ENCODE measurements around the gene SCRG1. TPM values are rescaled to one million over a fixed set of nuclear protein-coding genes. Genes with fewer than 3 reads are reported as not detected.

SCRG1 gene
- total and polyA plus RNA-seq, 2 donors (not counting 1 experiment from before 2014, with no cell fraction given), result not detected

- H3K27me3 Mint-ChIP-seq, result no peaks in the 10 kb centered on the region
- H3K9me3 Mint-ChIP-seq (ENCODE audit: insufficient read depth), result no peaks in the 10 kb centered on the region
Measured at GRCh38 chr4:173391701-173392100, 7.2 kb downstream of the SCRG1 start.

GRCh38 chr4:173386751-173387150, 12.2 kb downstream of the SCRG1 start:
- no peaks in the 10 kb centered on the region for H3K36me3 ChIP-seq (replicated peaks in 1 of 2; ENCODE audit: control extremely low read depth in 1 of 2, control insufficient read depth in 1 of 2, extremely low read depth in 1 of 2, insufficient read depth in 2 of 2, low read length in 1 of 2)
- no peaks in the 10 kb centered on the region for H4K20me1 ChIP-seq (ENCODE audit: control insufficient read depth, insufficient read depth, low read length, poor library complexity, severe bottlenecking)
- Mint-ChIP-seq H3K27ac (no peak overlapping the region), H3K27me3 (no peaks in the 10 kb centered on the region), H3K4me1 (no peaks in the 10 kb centered on the region), H3K9me3 (ENCODE audit: insufficient read depth) (no peaks in the 10 kb centered on the region), H3K4me3 (no peak overlapping the region)
- no peak overlapping the region for H3K4me3 ChIP-seq (ENCODE audit: control extremely low read depth in 1 of 5, extremely low read depth in 1 of 5, insufficient read depth in 1 of 5, low read depth in 2 of 5, low read length in 4 of 5)
- ChIA-PET POLR2A (no interaction called here), CTCF (no interaction called here)
- TF ChIP-seq CTCF (IDR thresholded peaks at IDR 0.05), result no peak
- TF ChIP-seq EZH2 (IDR thresholded peaks at IDR 0.05; ENCODE audit: borderline replicate concordance, insufficient read depth, low read depth, low read length, poor library complexity, severe bottlenecking), result no peak
- ATAC-seq (ENCODE audit: low read depth), result no peak
- no peak overlapping the region for H2AFZ ChIP-seq (ENCODE audit: insufficient read depth, low read depth, low read length, poor library complexity, severe bottlenecking)
- H3K9ac ChIP-seq (ENCODE audit: low read length), result no peak overlapping the region
- no peaks in the 10 kb centered on the region for H3K9me3 ChIP-seq (ENCODE audit: control extremely low read depth in 1 of 3, control insufficient read depth in 2 of 3, insufficient read depth in 1 of 3, low read length in 2 of 3)
- no peak for DNase-seq
- H3K27ac ChIP-seq (ENCODE audit: low read length in 2 of 2), result no peak overlapping the region
- no peaks in the 10 kb centered on the region for H3K79me2 ChIP-seq (ENCODE audit: control insufficient read depth, insufficient read depth, low read length)
- no peaks in the 10 kb centered on the region for H3K4me1 ChIP-seq (ENCODE audit: control insufficient read depth in 2 of 2, insufficient read depth in 2 of 2, low read length in 2 of 2)
- H3K4me2 ChIP-seq (replicated peaks; ENCODE audit: low read depth, low read length, poor library complexity, severe bottlenecking), result no peak overlapping the region
- intact Hi-C loops (cut with micrococcal nuclease), result no loop called here
- no peaks in the 10 kb centered on the region for H3K27me3 ChIP-seq (replicated peaks in 1 of 4; ENCODE audit: control extremely low read depth in 1 of 4, control insufficient read depth in 3 of 4, insufficient read depth in 4 of 4, low read length in 3 of 4)

More at GRCh38 chr4:173391701-173392100, 7.2 kb downstream of the SCRG1 start:
- intact Hi-C loops (cut with micrococcal nuclease), result no loop called here
- TF ChIP-seq CTCF (IDR thresholded peaks at IDR 0.05) (no peak), EZH2 (IDR thresholded peaks at IDR 0.05; ENCODE audit: borderline replicate concordance, insufficient read depth, low read depth, low read length, poor library complexity, severe bottlenecking) (no peak)
- H3K36me3 ChIP-seq (replicated peaks in 1 of 2; ENCODE audit: control extremely low read depth in 1 of 2, control insufficient read depth in 1 of 2, extremely low read depth in 1 of 2, insufficient read depth in 2 of 2, low read length in 1 of 2), result no peaks in the 10 kb centered on the region
- H3K4me3 ChIP-seq (ENCODE audit: control extremely low read depth in 1 of 5, extremely low read depth in 1 of 5, insufficient read depth in 1 of 5, low read depth in 2 of 5, low read length in 4 of 5), result no peak overlapping the region
- no peak overlapping the region for H3K27ac Mint-ChIP-seq
- no peak overlapping the region for H3K4me2 ChIP-seq (replicated peaks; ENCODE audit: low read depth, low read length, poor library complexity, severe bottlenecking)
- WGBS (ENCODE audit: insufficient coverage), result no CpG with 5 or more reads among the region's 1 CpG
- no peaks in the 10 kb centered on the region for H3K27me3 ChIP-seq (replicated peaks in 1 of 4; ENCODE audit: control extremely low read depth in 1 of 4, control insufficient read depth in 3 of 4, insufficient read depth in 4 of 4, low read length in 3 of 4)
- H3K9ac ChIP-seq (ENCODE audit: low read length), result no peak overlapping the region
- H3K27ac ChIP-seq (ENCODE audit: low read length in 2 of 2), result no peak overlapping the region
- DNase-seq (no peak), ATAC-seq (ENCODE audit: low read depth) (no peak)
- no peaks in the 10 kb centered on the region for H4K20me1 ChIP-seq (ENCODE audit: control insufficient read depth, insufficient read depth, low read length, poor library complexity, severe bottlenecking)
- no peak overlapping the region for H2AFZ ChIP-seq (ENCODE audit: insufficient read depth, low read depth, low read length, poor library complexity, severe bottlenecking)
- no peaks in the 10 kb centered on the region for H3K79me2 ChIP-seq (ENCODE audit: control insufficient read depth, insufficient read depth, low read length)
- no peaks in the 10 kb centered on the region for H3K9me3 ChIP-seq (ENCODE audit: control extremely low read depth in 1 of 3, control insufficient read depth in 2 of 3, insufficient read depth in 1 of 3, low read length in 2 of 3)
- POLR2A ChIA-PET, result no interaction called here
- H3K4me1 Mint-ChIP-seq, result no peaks in the 10 kb centered on the region
- H3K4me1 ChIP-seq (ENCODE audit: control insufficient read depth in 2 of 2, insufficient read depth in 2 of 2, low read length in 2 of 2), result no peaks in the 10 kb centered on the region
- CTCF ChIA-PET, result no interaction called here
- no peak overlapping the region for H3K4me3 Mint-ChIP-seq
